ENCODE results near the gene ANKRD22. TPM values are rescaled to one million over a fixed set of nuclear protein-coding genes. Genes with fewer than 3 reads are reported as not detected.
"Not testable (repeated sequence)": the region's sequence is repeated elsewhere in the genome, so short reads cannot be mapped to it uniquely, and the experiment has no call there.

Gene ANKRD22
- total and polyA plus RNA-seq, 2 donors (not counting 1 experiment from before 2014, with no cell fraction given): 0.09 TPM; not detected in 1

DNA sequence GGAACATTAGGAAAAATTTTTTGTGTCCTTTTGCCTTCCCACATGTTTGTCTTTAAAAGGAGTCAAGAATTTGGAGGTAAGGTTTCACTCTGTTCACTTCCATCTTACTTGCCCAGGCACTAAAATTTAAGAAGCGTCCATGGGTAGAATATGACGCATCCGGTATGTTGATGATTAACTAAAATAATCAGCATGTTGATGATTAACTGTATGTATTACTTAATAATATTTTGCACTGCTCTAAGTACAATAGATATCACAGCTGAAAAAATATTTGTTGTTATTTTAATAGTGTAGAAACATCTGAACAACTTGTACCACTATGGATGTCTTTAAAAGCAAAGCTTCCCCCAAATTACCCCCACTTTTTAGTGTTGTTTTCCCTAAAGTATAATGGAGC lies 11.5 kb downstream of the ANKRD22 start:
- TF ChIP-seq CTCF (IDR thresholded peaks at IDR 0.05): no peak
- no peak for TF ChIP-seq EZH2 (IDR thresholded peaks at IDR 0.05; ENCODE audit: borderline replicate concordance, insufficient read depth, low read depth, low read length, poor library complexity, severe bottlenecking)
- no peaks in the 10 kb centered on the region for H3K36me3 ChIP-seq (replicated peaks in 1 of 2; ENCODE audit: control extremely low read depth in 1 of 2, control insufficient read depth in 1 of 2, extremely low read depth in 1 of 2, insufficient read depth in 2 of 2, low read length in 1 of 2)

DNA sequence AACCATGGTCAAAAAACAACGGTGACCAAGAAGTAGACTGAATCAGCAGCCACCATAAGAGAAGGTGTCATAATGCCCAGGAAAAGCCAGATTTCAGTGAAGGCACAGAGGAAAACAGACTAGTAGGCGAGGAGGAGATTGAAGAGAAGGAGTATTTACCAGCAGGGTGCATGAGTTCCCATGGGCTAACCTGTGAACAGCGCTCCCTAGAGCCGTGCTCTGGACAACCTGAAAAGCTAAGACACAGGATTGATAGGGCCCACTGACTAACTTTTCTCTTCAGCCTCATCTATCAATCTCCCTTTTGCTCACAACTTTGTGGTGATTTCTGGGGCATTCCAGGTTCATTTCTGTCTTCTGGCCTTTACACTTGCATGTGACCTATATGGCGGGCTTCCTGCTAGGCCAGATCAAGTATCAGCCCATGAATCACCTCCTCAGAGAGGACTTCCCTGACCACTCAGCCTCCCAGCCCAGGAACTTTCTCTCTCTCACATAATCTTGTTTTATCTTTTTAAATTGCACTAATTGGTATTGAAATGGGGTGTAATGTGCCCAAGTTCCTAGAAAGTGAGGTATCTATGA lies 12.8 kb downstream of the ANKRD22 start:
- WGBS (ENCODE audit: insufficient coverage): 89% methylated on average over 4 of the region's 5 CpGs
- intact Hi-C loops (cut with micrococcal nuclease): loop anchor here (5.0 to 10.0 kb wide), 2 partner anchors 153 to 196 kb away; partner anchors contain the start of gene FAS
- H3K27me3 ChIP-seq (replicated peaks in 1 of 4; ENCODE audit: control extremely low read depth in 1 of 4, control insufficient read depth in 3 of 4, insufficient read depth in 4 of 4, low read length in 3 of 4): no peaks in the 10 kb centered on the region
- H2AFZ ChIP-seq (ENCODE audit: insufficient read depth, low read depth, low read length, poor library complexity, severe bottlenecking): no peak overlapping the region
- H4K20me1 ChIP-seq (ENCODE audit: control insufficient read depth, insufficient read depth, low read length, poor library complexity, severe bottlenecking): no peaks in the 10 kb centered on the region
- Mint-ChIP-seq H3K9me3 (ENCODE audit: insufficient read depth) (no peaks in the 10 kb centered on the region), H3K27ac (no peak overlapping the region), H3K4me3 (no peak overlapping the region), H3K4me1 (no peaks in the 10 kb centered on the region), H3K27me3 (peaks cover 1% of the 10 kb centered on the region)
- H3K4me2 ChIP-seq (replicated peaks; ENCODE audit: low read depth, low read length, poor library complexity, severe bottlenecking): no peak overlapping the region
- no peak for ATAC-seq (ENCODE audit: low read depth)
- H3K4me3 ChIP-seq (ENCODE audit: control extremely low read depth in 1 of 5, extremely low read depth in 1 of 5, insufficient read depth in 1 of 5, low read depth in 2 of 5, low read length in 4 of 5): no peak overlapping the region
- DNase-seq: no peak
- no peaks in the 10 kb centered on the region for H3K79me2 ChIP-seq (ENCODE audit: control insufficient read depth, insufficient read depth, low read length)
- POLR2A ChIA-PET: no interaction called here
- H3K9me3 ChIP-seq (ENCODE audit: control extremely low read depth in 1 of 3, control insufficient read depth in 2 of 3, insufficient read depth in 1 of 3, low read length in 2 of 3): no peaks in the 10 kb centered on the region
- no peaks in the 10 kb centered on the region for H3K36me3 ChIP-seq (replicated peaks in 1 of 2; ENCODE audit: control extremely low read depth in 1 of 2, control insufficient read depth in 1 of 2, extremely low read depth in 1 of 2, insufficient read depth in 2 of 2, low read length in 1 of 2)
- TF ChIP-seq CTCF (IDR thresholded peaks at IDR 0.05) (no peak), EZH2 (IDR thresholded peaks at IDR 0.05; ENCODE audit: borderline replicate concordance, insufficient read depth, low read depth, low read length, poor library complexity, severe bottlenecking) (no peak)
- CTCF ChIA-PET: interaction anchor here (4.3 to 22.4 kb wide), 2 partner anchors 94 to 379 kb away, joined by 24 to 749 read pairs; no protein-coding TSS in a partner anchor
- peaks cover 0 to under 1% of the 10 kb centered on the region in 2 donors for H3K4me1 ChIP-seq (ENCODE audit: control insufficient read depth in 2 of 2, insufficient read depth in 2 of 2, low read length in 2 of 2)
- no peak overlapping the region for H3K27ac ChIP-seq (ENCODE audit: low read length in 2 of 2)
- no peak overlapping the region for H3K9ac ChIP-seq (ENCODE audit: low read length)

More for the DNA sequence above, 11.5 kb downstream of the ANKRD22 start:
- POLR2A ChIA-PET: no interaction called here
- Histone ChIP-seq H3K79me2 (ENCODE audit: control insufficient read depth, insufficient read depth, low read length) (no peaks in the 10 kb centered on the region), H4K20me1 (ENCODE audit: control insufficient read depth, insufficient read depth, low read length, poor library complexity, severe bottlenecking) (no peaks in the 10 kb centered on the region), H3K27me3 (replicated peaks in 1 of 4; ENCODE audit: control extremely low read depth in 1 of 4, control insufficient read depth in 3 of 4, insufficient read depth in 4 of 4, low read length in 3 of 4) (no peaks in the 10 kb centered on the region), H3K9me3 (ENCODE audit: control extremely low read depth in 1 of 3, control insufficient read depth in 2 of 3, insufficient read depth in 1 of 3, low read length in 2 of 3) (no peaks in the 10 kb centered on the region), H2AFZ (ENCODE audit: insufficient read depth, low read depth, low read length, poor library complexity, severe bottlenecking) (no peak overlapping the region), H3K9ac (ENCODE audit: low read length) (no peak overlapping the region), H3K4me2 (replicated peaks; ENCODE audit: low read depth, low read length, poor library complexity, severe bottlenecking) (no peak overlapping the region), H3K4me3 (ENCODE audit: control extremely low read depth in 1 of 5, extremely low read depth in 1 of 5, insufficient read depth in 1 of 5, low read depth in 2 of 5, low read length in 4 of 5) (no peak overlapping the region), H3K27ac (ENCODE audit: low read length in 2 of 2) (no peak overlapping the region), H3K4me1 (ENCODE audit: control insufficient read depth in 2 of 2, insufficient read depth in 2 of 2, low read length in 2 of 2) (no peaks in the 10 kb centered on the region)
- ATAC-seq (ENCODE audit: low read depth): no peak
- no peak for DNase-seq
- Mint-ChIP-seq H3K4me3 (no peak overlapping the region), H3K9me3 (ENCODE audit: insufficient read depth) (no peaks in the 10 kb centered on the region), H3K27ac (no peak overlapping the region), H3K4me1 (no peaks in the 10 kb centered on the region), H3K27me3 (peaks cover 4% of the 10 kb centered on the region)
- intact Hi-C loops (cut with micrococcal nuclease): no loop called here
- no CpG with 5 or more reads among the region's 3 CpGs for WGBS (ENCODE audit: insufficient coverage)
- CTCF ChIA-PET: interaction anchor here (0.5 to 22.4 kb wide), 4 partner anchors 22 to 93 kb away, joined by 3 to 749 read pairs (median 4); no protein-coding TSS in a partner anchor

DNA sequence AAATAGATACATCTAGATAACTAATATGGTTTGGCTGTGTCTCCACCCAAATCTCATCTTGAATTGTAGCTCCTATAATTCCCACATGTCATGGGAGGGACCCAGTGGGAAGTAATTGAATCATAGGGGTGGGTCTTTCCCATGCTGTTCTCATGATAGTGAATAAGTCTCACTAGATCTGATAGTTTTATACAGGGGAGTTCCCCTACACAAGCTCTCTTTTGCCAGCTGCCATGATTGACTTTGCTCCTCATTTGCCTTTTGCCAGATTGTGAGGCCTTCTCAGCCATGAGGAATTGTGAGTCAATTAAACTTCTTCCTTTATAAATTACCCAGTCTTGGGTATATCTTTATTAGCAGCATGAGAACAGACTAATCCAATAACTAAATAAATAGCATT lies 14.0 kb downstream of the ANKRD22 start:
- not testable (repeated sequence) for H3K27me3 ChIP-seq (replicated peaks in 1 of 4; ENCODE audit: control extremely low read depth in 1 of 4, control insufficient read depth in 3 of 4, insufficient read depth in 4 of 4, low read length in 3 of 4); H3K4me3 Mint-ChIP-seq; H3K4me1 ChIP-seq (ENCODE audit: control insufficient read depth in 2 of 2, insufficient read depth in 2 of 2, low read length in 2 of 2); H3K4me3 ChIP-seq (ENCODE audit: control extremely low read depth in 1 of 5, extremely low read depth in 1 of 5, insufficient read depth in 1 of 5, low read depth in 2 of 5, low read length in 4 of 5); H3K9me3 Mint-ChIP-seq (ENCODE audit: insufficient read depth); H3K27ac Mint-ChIP-seq; H3K9ac ChIP-seq (ENCODE audit: low read length); H3K79me2 ChIP-seq (ENCODE audit: control insufficient read depth, insufficient read depth, low read length); H3K9me3 ChIP-seq (ENCODE audit: control extremely low read depth in 1 of 3, control insufficient read depth in 2 of 3, insufficient read depth in 1 of 3, low read length in 2 of 3); H3K4me2 ChIP-seq (replicated peaks; ENCODE audit: low read depth, low read length, poor library complexity, severe bottlenecking); H2AFZ ChIP-seq (ENCODE audit: insufficient read depth, low read depth, low read length, poor library complexity, severe bottlenecking); H3K27me3 Mint-ChIP-seq; DNase-seq; ATAC-seq (ENCODE audit: low read depth); H3K27ac ChIP-seq (ENCODE audit: low read length in 2 of 2); H4K20me1 ChIP-seq (ENCODE audit: control insufficient read depth, insufficient read depth, low read length, poor library complexity, severe bottlenecking); H3K36me3 ChIP-seq (replicated peaks in 1 of 2; ENCODE audit: control extremely low read depth in 1 of 2, control insufficient read depth in 1 of 2, extremely low read depth in 1 of 2, insufficient read depth in 2 of 2, low read length in 1 of 2); H3K4me1 Mint-ChIP-seq
- ChIA-PET CTCF (interaction anchor here (1.1 to 22.4 kb wide), 20 partner anchors 12 to 1020 kb away, joined by 3 to 749 read pairs (median 13); partner anchors contain the start of genes ATAD1 and STAMBPL1), POLR2A (interaction anchor here (2.0 kb wide), 1 partner anchor 95 kb away, joined by 6 read pairs; no protein-coding TSS in a partner anchor)
- intact Hi-C loops (cut with micrococcal nuclease): loop anchor here (5.0 to 10.0 kb wide), 2 partner anchors 155 to 197 kb away; partner anchors contain the start of gene FAS
